Adrenal gland (tissue), 5 donors: ENCODE measurements around the gene ZNF576.

Experiments used
- POLR2A ChIP-seq, 2 donors: fragments of 450-650 bp; IDR thresholded peaks; one replicate each; pipeline ENCODE4 v1.6.1; 2017; ENCODE audit warnings: antibody characterized with exemption in 2 of 2, mild to moderate bottlenecking in 2 of 2, moderate library complexity in 1 of 2
- TF ChIP-seq, protein P1 (sequence below), 6 experiments: fragments of 450-650 bp in 4 of 6; fragments of 200-600 bp in 2 of 6; sonication (generic) in 1 of 6; IDR thresholded peaks; 1 replicate in 5 of 6; 2 replicates in 1 of 6; pipeline versions ENCODE4 v1.5.1 to v1.8.0; 2016 to 2021; ENCODE audit warnings: antibody characterized with exemption in 6 of 6, mild to moderate bottlenecking in 2 of 6, moderate library complexity in 1 of 6
- donor health status: DM: no; HTN: no; CAD: no.

DNA sequence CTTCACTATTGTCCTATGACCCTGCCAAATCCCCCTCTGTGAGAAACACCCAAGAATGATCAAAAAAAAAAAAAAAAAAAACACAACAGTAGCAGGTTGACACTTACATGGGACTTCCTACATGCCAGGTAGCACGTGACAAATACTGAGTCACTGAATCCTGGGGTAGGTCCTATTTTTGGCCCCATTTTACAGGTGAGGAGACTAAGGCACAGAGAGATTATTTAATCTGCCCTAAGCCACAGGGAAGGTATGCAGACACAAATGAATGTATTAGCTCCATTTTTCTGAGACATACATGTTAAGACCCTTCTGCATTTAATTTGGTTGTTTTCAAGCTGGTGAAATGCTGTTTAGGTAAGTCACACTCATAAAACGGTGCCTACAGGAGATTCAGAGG is 47.7 kb upstream of the ZNF576 start:
- TF ChIP-seq POLR2A (IDR thresholded peaks at IDR 0.05), result no peak
- TF ChIP-seq, protein P1, sequence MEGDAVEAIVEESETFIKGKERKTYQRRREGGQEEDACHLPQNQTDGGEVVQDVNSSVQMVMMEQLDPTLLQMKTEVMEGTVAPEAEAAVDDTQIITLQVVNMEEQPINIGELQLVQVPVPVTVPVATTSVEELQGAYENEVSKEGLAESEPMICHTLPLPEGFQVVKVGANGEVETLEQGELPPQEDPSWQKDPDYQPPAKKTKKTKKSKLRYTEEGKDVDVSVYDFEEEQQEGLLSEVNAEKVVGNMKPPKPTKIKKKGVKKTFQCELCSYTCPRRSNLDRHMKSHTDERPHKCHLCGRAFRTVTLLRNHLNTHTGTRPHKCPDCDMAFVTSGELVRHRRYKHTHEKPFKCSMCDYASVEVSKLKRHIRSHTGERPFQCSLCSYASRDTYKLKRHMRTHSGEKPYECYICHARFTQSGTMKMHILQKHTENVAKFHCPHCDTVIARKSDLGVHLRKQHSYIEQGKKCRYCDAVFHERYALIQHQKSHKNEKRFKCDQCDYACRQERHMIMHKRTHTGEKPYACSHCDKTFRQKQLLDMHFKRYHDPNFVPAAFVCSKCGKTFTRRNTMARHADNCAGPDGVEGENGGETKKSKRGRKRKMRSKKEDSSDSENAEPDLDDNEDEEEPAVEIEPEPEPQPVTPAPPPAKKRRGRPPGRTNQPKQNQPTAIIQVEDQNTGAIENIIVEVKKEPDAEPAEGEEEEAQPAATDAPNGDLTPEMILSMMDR (IDR thresholded peaks at IDR 0.05), result no peak
